ENCODE data around the gene ZDHHC14.

ZDHHC14 gene

GRCh38 chr6:157513004-157513603 lies 132.1 kb downstream of the ZDHHC14 start:
- Histone ChIP-seq H3K9me3 (ENCODE audit: insufficient read depth, low read length) (no peaks in the 10 kb centered on the region), H3K9me2 (replicated peaks; ENCODE audit: insufficient read depth, low read length) (no peaks in the 10 kb centered on the region), H3K4me2 (ENCODE audit: low read depth, low read length, poor library complexity, severe bottlenecking) (no peak overlapping the region), H3K27me3 (ENCODE audit: low read length) (no peaks in the 10 kb centered on the region), H3K79me2 (ENCODE audit: insufficient read depth, low read length) (no peaks in the 10 kb centered on the region), H3K9ac (ENCODE audit: low read length) (no peak overlapping the region), H3K36me3 (ENCODE audit: low read length) (no peaks in the 10 kb centered on the region), H3K27ac (ENCODE audit: low read depth, low read length) (no peak overlapping the region), H3F3A (ENCODE audit: insufficient read depth) (no peaks in the 10 kb centered on the region), H2AFZ (ENCODE audit: low read depth, low read length, severe bottlenecking) (no peak overlapping the region), H4K20me1 (ENCODE audit: low read depth, low read length) (no peaks in the 10 kb centered on the region), H3K4me3 (ENCODE audit: insufficient read depth, low read length, poor library complexity, severe bottlenecking) (no peak overlapping the region)
- TF ChIP-seq CTCF (IDR thresholded peaks at IDR 0.05; ENCODE audit: insufficient read depth, low read length, poor library complexity, severe bottlenecking) (no peak), EZH2phosphoT487 (conservative IDR thresholded peaks at IDR 0.05; ENCODE audit: low read length) (no peak)

- Histone ChIP-seq H3K9ac (ENCODE audit: low read length) (no peak overlapping the region), H3K79me2 (ENCODE audit: insufficient read depth, low read length) (no peaks in the 10 kb centered on the region), H3K9me2 (replicated peaks; ENCODE audit: insufficient read depth, low read length) (no peaks in the 10 kb centered on the region), H3K9me3 (ENCODE audit: insufficient read depth, low read length) (no peaks in the 10 kb centered on the region), H3K4me3 (ENCODE audit: insufficient read depth, low read length, poor library complexity, severe bottlenecking) (no peak overlapping the region), H3K27me3 (ENCODE audit: low read length) (no peaks in the 10 kb centered on the region), H3F3A (ENCODE audit: insufficient read depth) (no peaks in the 10 kb centered on the region), H3K36me3 (ENCODE audit: low read length) (no peaks in the 10 kb centered on the region), H2AFZ (ENCODE audit: low read depth, low read length, severe bottlenecking) (no peak overlapping the region), H3K27ac (ENCODE audit: low read depth, low read length) (no peak overlapping the region), H3K4me2 (ENCODE audit: low read depth, low read length, poor library complexity, severe bottlenecking) (no peak overlapping the region), H4K20me1 (ENCODE audit: low read depth, low read length) (no peaks in the 10 kb centered on the region)
- TF ChIP-seq CTCF (IDR thresholded peaks at IDR 0.05; ENCODE audit: insufficient read depth, low read length, poor library complexity, severe bottlenecking) (no peak), EZH2phosphoT487 (conservative IDR thresholded peaks at IDR 0.05; ENCODE audit: low read length) (no peak)
Observed at GRCh38 chr6:157513619-157514485, 132.9 kb downstream of the ZDHHC14 start.

- H3K79me2 ChIP-seq (ENCODE audit: insufficient read depth, low read length) = no peaks in the 10 kb centered on the region
- no peak overlapping the region for H3K9ac ChIP-seq (ENCODE audit: low read length)
- no peaks in the 10 kb centered on the region for H3K9me3 ChIP-seq (ENCODE audit: insufficient read depth, low read length)
- no peaks in the 10 kb centered on the region for H3K27me3 ChIP-seq (ENCODE audit: low read length)
- H3K27ac ChIP-seq (ENCODE audit: low read depth, low read length) = no peak overlapping the region
- H3F3A ChIP-seq (ENCODE audit: insufficient read depth) = no peaks in the 10 kb centered on the region
- no peak overlapping the region for H3K4me2 ChIP-seq (ENCODE audit: low read depth, low read length, poor library complexity, severe bottlenecking)
- H3K9me2 ChIP-seq (replicated peaks; ENCODE audit: insufficient read depth, low read length) = no peaks in the 10 kb centered on the region
- no peak overlapping the region for H2AFZ ChIP-seq (ENCODE audit: low read depth, low read length, severe bottlenecking)
- H3K36me3 ChIP-seq (ENCODE audit: low read length) = no peaks in the 10 kb centered on the region
- no peak for TF ChIP-seq EZH2phosphoT487 (conservative IDR thresholded peaks at IDR 0.05; ENCODE audit: low read length)
- TF ChIP-seq CTCF (IDR thresholded peaks at IDR 0.05; ENCODE audit: insufficient read depth, low read length, poor library complexity, severe bottlenecking) = no peak
- no peak overlapping the region for H3K4me3 ChIP-seq (ENCODE audit: insufficient read depth, low read length, poor library complexity, severe bottlenecking)
- H4K20me1 ChIP-seq (ENCODE audit: low read depth, low read length) = no peaks in the 10 kb centered on the region
Observed at GRCh38 chr6:157514659-157515496, 133.9 kb downstream of the ZDHHC14 start.
